ENCODE measurements around the gene GIGYF2. TPM values are rescaled to one million over a fixed set of nuclear protein-coding genes. Genes with fewer than 3 reads are reported as not detected.

Gene GIGYF2
- total RNA-seq, 1 experiment from 2014 or later: 55.3 TPM

- no peak overlapping the region; a peak in 1 of 7 replicates for H3K27ac Mint-ChIP-seq
- H3K14ac ChIP-seq (ENCODE audit: insufficient read depth, low read length): no peak overlapping the region
- H3K4me1 Mint-ChIP-seq: no peaks in the 10 kb centered on the region; a peak in 1 of 4 replicates
- H3K36me3 Mint-ChIP-seq (ENCODE audit: insufficient read depth in 1 of 3, low read depth in 3 of 3): peaks cover 7 to 34% (median 27%) of the 10 kb centered on the region in 3 experiments; a peak in 6 of 7 replicates
- no peak overlapping the region for H3K9ac ChIP-seq (ENCODE audit: extremely low read depth, insufficient read length, low read length)
- H2BK15ac ChIP-seq (ENCODE audit: low read depth, low read length): no peak overlapping the region
- H4K5ac ChIP-seq (ENCODE audit: insufficient read length, low read depth, low read length): no peak overlapping the region
- no peak for TF ChIP-seq CTCF (conservative IDR thresholded peaks at IDR 0.05)
- no peak overlapping the region for H2BK12ac ChIP-seq (ENCODE audit: insufficient read length, low read depth, low read length)
- no peaks in the 10 kb centered on the region for H3K27me3 Mint-ChIP-seq (ENCODE audit: low read depth)
- H3K9me3 Mint-ChIP-seq: no peaks in the 10 kb centered on the region
- H3K27me3 ChIP-seq (ENCODE audit: insufficient read depth, low read length): no peaks in the 10 kb centered on the region
- no peak overlapping the region for H2AFZ ChIP-seq (ENCODE audit: low read length)
- H3K23ac ChIP-seq (ENCODE audit: insufficient read length, low read depth, low read length): no peak overlapping the region
- no peaks in the 10 kb centered on the region for H4K20me1 ChIP-seq (ENCODE audit: control insufficient read depth, insufficient read depth, insufficient read length)
- no peak overlapping the region for H3K4ac ChIP-seq (ENCODE audit: low read depth, low read length)
- H3K18ac ChIP-seq (ENCODE audit: insufficient read length, low read depth, low read length): no peak overlapping the region
- H2BK5ac ChIP-seq (ENCODE audit: insufficient read length, low read length): no peak overlapping the region
- no peak overlapping the region for H3T11ph ChIP-seq (ENCODE audit: low read length)
- no peaks in the 10 kb centered on the region for H3K79me2 ChIP-seq (ENCODE audit: insufficient read depth, low read length)
- H2BK20ac ChIP-seq (ENCODE audit: low read depth, low read length, poor library complexity, severe bottlenecking): no peak overlapping the region
- no peak overlapping the region for H2BK120ac ChIP-seq (ENCODE audit: low read depth, low read length, poor library complexity, severe bottlenecking)
- no peak overlapping the region for H3K4me3 Mint-ChIP-seq
- H3K56ac ChIP-seq (ENCODE audit: insufficient read length, low read depth, low read length): no peak overlapping the region
- H3K4me2 ChIP-seq (ENCODE audit: insufficient read depth, insufficient read length, low read length): no peak overlapping the region
- no peaks in the 10 kb centered on the region for H3K4me1 ChIP-seq (ENCODE audit: insufficient read depth, low read length)
- no CpG with 5 or more reads among the region's 1 CpG for WGBS (ENCODE audit: extremely low coverage, insufficient read length, low lambda C conversion rate)
- H3K23me2 ChIP-seq (ENCODE audit: insufficient read length, low read depth, low read length, poor library complexity, severe bottlenecking): no peaks in the 10 kb centered on the region
- no peak for DNase-seq
- H3K9me3 ChIP-seq (ENCODE audit: control insufficient read depth, low read depth, low read length): no peaks in the 10 kb centered on the region
- no peak overlapping the region for H4K91ac ChIP-seq (ENCODE audit: insufficient read length, low read depth, low read length)
- no peaks in the 10 kb centered on the region for H3K79me1 ChIP-seq (ENCODE audit: insufficient read depth, low read depth, low read length, poor library complexity, severe bottlenecking)
- no peak overlapping the region for H4K8ac ChIP-seq (replicated peaks; ENCODE audit: insufficient read length, low read depth, low read length)
- H2AK5ac ChIP-seq (ENCODE audit: insufficient read length, low read length): no peak overlapping the region
- no peak overlapping the region for H3K27ac ChIP-seq (ENCODE audit: insufficient read length, low read depth, low read length)
These were observed 70.7 kb downstream of the GIGYF2 start for GRCh38 chr2:232767866-232768265.

Measured in H9 (cell line).